Measurements from ENCODE around the gene PARD6A. TPM values are rescaled to one million over a fixed set of nuclear protein-coding genes. Genes with fewer than 3 reads are reported as not detected.

Gene PARD6A
- total RNA-seq, 1 experiment from 2014 or later: 7.1 TPM

GRCh38 chr16:67694611-67695010, 33.9 kb downstream of the PARD6A start:
- no peak for DNase-seq
- peaks cover 16% of the 10 kb centered on the region for H3K4me1 Mint-ChIP-seq (ENCODE audit: low read depth, unreplicated experiment)
- CTCF ChIA-PET: no interaction called here
- POLR2A ChIA-PET: interaction anchor here (0.6 kb wide), 2 partner anchors 241 to 249 kb away, joined by 3 to 6 read pairs; no protein-coding TSS in a partner anchor
- peaks cover 9% of the 10 kb centered on the region for H3K9me3 Mint-ChIP-seq (ENCODE audit: unreplicated experiment)
- Histone ChIP-seq H3K4me3 (ENCODE audit: low read depth, low read length) (no peak overlapping the region), H3K4me1 (peaks cover 21% of the 10 kb centered on the region), H3K9me3 (peaks cover 10% of the 10 kb centered on the region), H3K36me3 (ENCODE audit: control insufficient read depth, insufficient read depth, low read length) (no peaks in the 10 kb centered on the region; the same call in 1 of the 2 replicates), H3K27me3 (replicated peaks; ENCODE audit: control insufficient read depth, insufficient read depth, low read length) (no peaks in the 10 kb centered on the region)
- H3K36me3 Mint-ChIP-seq (ENCODE audit: insufficient read depth, unreplicated experiment): peaks cover 28% of the 10 kb centered on the region
- TF ChIP-seq CTCF (IDR thresholded peaks at IDR 0.05; ENCODE audit: insufficient read depth in 1 of 2, low read depth in 1 of 2, low read length in 1 of 2, severe bottlenecking in 1 of 2, unreplicated experiment in 1 of 2): no peak
- BruUV-seq (replicated peaks): no TSS peak
- no peaks in the 10 kb centered on the region for H3K27me3 Mint-ChIP-seq (ENCODE audit: insufficient read depth, unreplicated experiment)
- intact Hi-C loops (cut with micrococcal nuclease; ENCODE audit: unreplicated experiment): no loop called here
- no peak overlapping the region for H3K27ac Mint-ChIP-seq (ENCODE audit: unreplicated experiment)
- H3K4me3 Mint-ChIP-seq (ENCODE audit: unreplicated experiment): no peak overlapping the region

GRCh38 chr16:67697422-67698185, 36.8 kb downstream of the PARD6A start:
- CTCF ChIA-PET: interaction anchor here (0.5 kb wide), 1 partner anchor 166 kb away, joined by 3 read pairs; no protein-coding TSS in a partner anchor
- H3K36me3 Mint-ChIP-seq (ENCODE audit: insufficient read depth, unreplicated experiment): peaks cover 19% of the 10 kb centered on the region
- H3K4me3 Mint-ChIP-seq (ENCODE audit: unreplicated experiment): no peak overlapping the region
- no peak overlapping the region for H3K4me3 ChIP-seq (ENCODE audit: low read depth, low read length)
- no peak for TF ChIP-seq CTCF (IDR thresholded peaks at IDR 0.05; ENCODE audit: insufficient read depth in 1 of 2, low read depth in 1 of 2, low read length in 1 of 2, severe bottlenecking in 1 of 2, unreplicated experiment in 1 of 2)
- POLR2A ChIA-PET: interaction anchor here (0.6 to 1.0 kb wide), 2 partner anchors 18 to 109 kb away, joined by 3 read pairs; partner anchors contain the start of genes RANBP10 and TSNAXIP1
- no peaks in the 10 kb centered on the region for H3K27me3 Mint-ChIP-seq (ENCODE audit: insufficient read depth, unreplicated experiment)
- no peaks in the 10 kb centered on the region for H3K27me3 ChIP-seq (replicated peaks; ENCODE audit: control insufficient read depth, insufficient read depth, low read length)
- intact Hi-C loops (cut with micrococcal nuclease; ENCODE audit: unreplicated experiment): loop anchor here (1.0 kb wide), 1 partner anchor 19 kb away; no protein-coding TSS in a partner anchor
- H3K9me3 ChIP-seq: peaks cover 14% of the 10 kb centered on the region
- peaks cover 16% of the 10 kb centered on the region for H3K4me1 Mint-ChIP-seq (ENCODE audit: low read depth, unreplicated experiment)
- no peaks in the 10 kb centered on the region; the same call in 1 of the 2 replicates for H3K36me3 ChIP-seq (ENCODE audit: control insufficient read depth, insufficient read depth, low read length)
- peak; percentile 54 to 56 for DNase-seq
- H3K9me3 Mint-ChIP-seq (ENCODE audit: unreplicated experiment): peaks cover 9% of the 10 kb centered on the region
- H3K4me1 ChIP-seq: peaks cover 21% of the 10 kb centered on the region
- BruUV-seq (replicated peaks): no TSS peak
- no peak overlapping the region for H3K27ac Mint-ChIP-seq (ENCODE audit: unreplicated experiment)

- Histone ChIP-seq H3K27me3 (replicated peaks; ENCODE audit: control insufficient read depth, insufficient read depth, low read length) (no peaks in the 10 kb centered on the region), H3K4me3 (ENCODE audit: low read depth, low read length) (no peak overlapping the region), H3K36me3 (ENCODE audit: control insufficient read depth, insufficient read depth, low read length) (no peaks in the 10 kb centered on the region; the same call in 1 of the 2 replicates), H3K4me1 (peaks cover 21% of the 10 kb centered on the region), H3K9me3 (peaks cover 14% of the 10 kb centered on the region)
- H3K9me3 Mint-ChIP-seq (ENCODE audit: unreplicated experiment): peaks cover 9% of the 10 kb centered on the region
- H3K36me3 Mint-ChIP-seq (ENCODE audit: insufficient read depth, unreplicated experiment): peaks cover 19% of the 10 kb centered on the region
- intact Hi-C loops (cut with micrococcal nuclease; ENCODE audit: unreplicated experiment): no loop called here
- H3K4me1 Mint-ChIP-seq (ENCODE audit: low read depth, unreplicated experiment): peaks cover 16% of the 10 kb centered on the region
- no peak for TF ChIP-seq CTCF (IDR thresholded peaks at IDR 0.05; ENCODE audit: insufficient read depth in 1 of 2, low read depth in 1 of 2, low read length in 1 of 2, severe bottlenecking in 1 of 2, unreplicated experiment in 1 of 2)
- no peak overlapping the region for H3K27ac Mint-ChIP-seq (ENCODE audit: unreplicated experiment)
- POLR2A ChIA-PET: no interaction called here
- DNase-seq: no peak
- no peak overlapping the region for H3K4me3 Mint-ChIP-seq (ENCODE audit: unreplicated experiment)
- CTCF ChIA-PET: no interaction called here
- no TSS peak for BruUV-seq (replicated peaks)
- no peaks in the 10 kb centered on the region for H3K27me3 Mint-ChIP-seq (ENCODE audit: insufficient read depth, unreplicated experiment)
These were observed 38.5 kb downstream of the PARD6A start for GRCh38 chr16:67699265-67699664.
